GM12801 (cell line): ENCODE data around the gene TFB2M.

Experiments
- CTCF ChIP-seq: IDR thresholded peaks from one replicate; pipeline ENCODE4 v1.5.1; 2011; ENCODE audit warnings: control low read depth; ENCODE audit not compliant: insufficient read length; ENCODE audit errors: extremely low read depth

The TFB2M gene

GRCh38 chr1:246571953-246572352 is 5.9 kb upstream of the TFB2M start:
- no peak for TF ChIP-seq CTCF

- TF ChIP-seq CTCF = no peak
These were observed 3.5 kb upstream of the TFB2M start for GRCh38 chr1:246569248-246570238.

GRCh38 chr1:246567646-246568235 is 1.7 kb upstream of the TFB2M start:
- TF ChIP-seq CTCF = no peak

GRCh38 chr1:246566813-246567645 is 968 bp upstream of the TFB2M start:
- TF ChIP-seq CTCF = no peak

DNA sequence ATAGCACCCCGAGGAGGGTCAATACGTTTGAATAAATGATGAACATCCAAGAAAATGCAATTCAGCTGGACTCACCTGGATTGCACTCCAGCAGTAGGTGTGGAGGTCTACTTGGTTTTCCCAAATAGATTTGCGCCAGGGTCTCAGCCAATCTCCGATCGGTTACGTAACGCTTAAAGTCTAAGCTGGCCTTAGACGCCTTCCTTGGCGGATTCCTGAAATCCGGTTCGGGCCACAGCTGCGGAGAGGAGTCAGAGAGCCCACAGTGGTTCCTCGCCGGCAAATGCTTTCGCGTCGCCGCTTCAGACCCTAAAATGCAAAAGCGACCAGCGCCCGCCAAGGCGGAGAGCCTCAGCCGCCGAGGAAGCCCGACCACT is 322 bp downstream of the TFB2M start:
- no peak for TF ChIP-seq CTCF

DNA sequence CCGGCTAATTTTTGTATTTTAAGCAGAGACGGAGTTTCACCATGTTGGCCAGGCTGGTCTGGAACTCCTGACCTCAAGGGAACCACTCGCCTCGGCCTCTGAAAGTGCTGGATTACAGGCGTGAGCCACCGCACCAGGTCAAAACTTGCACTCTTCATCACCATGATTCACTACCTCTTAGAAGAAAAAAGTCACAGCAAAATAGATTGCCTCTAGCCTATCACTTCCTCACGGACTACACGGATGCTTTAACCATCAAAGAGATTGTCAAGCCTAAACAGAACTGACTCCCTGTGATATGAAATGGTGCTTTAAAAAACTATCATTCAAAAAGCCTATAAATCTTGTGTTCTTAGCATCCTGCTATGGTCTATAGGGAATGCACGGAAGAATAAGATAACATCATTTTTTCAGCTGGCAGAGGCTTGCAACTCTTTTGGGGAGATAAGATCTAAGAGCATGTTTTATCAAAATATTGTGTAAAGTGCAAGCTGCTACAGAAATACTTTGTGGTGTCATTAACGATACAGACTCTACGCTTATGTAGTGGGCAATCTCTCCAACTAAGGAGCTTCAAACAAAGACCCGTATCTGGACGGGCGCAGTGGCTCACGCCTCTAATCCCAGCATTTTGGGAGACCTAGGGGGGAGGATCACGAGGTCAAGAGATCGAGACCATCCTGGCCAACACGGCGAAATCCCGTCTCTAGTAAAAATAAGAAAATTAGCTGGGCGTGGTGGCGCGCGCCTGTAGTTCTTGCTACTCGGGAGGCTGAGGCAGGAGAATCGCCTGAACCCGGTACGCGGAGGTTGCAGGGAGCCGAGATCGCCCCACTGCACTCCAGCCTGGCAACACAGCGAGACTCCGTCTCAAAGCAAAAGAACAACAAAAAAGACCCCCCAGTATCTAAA is 966 bp downstream of the TFB2M start:
- no peak for TF ChIP-seq CTCF
